Fibroblast of the aortic adventitia (primary cell): ENCODE measurements around the gene KCNC1. TPM values are rescaled to one million over a fixed set of nuclear protein-coding genes. Genes with fewer than 3 reads are reported as not detected.

Experiments used
- DNase-seq: peaks from one replicate; pipeline ENCODE4 v3.0.0-alpha.2; 2010; ENCODE audit warnings: low read depth
- H3K4me3 ChIP-seq: 2 replicates; pipeline ENCODE4 v1.5.1; 2011; ENCODE audit warnings: low read depth, mild to moderate bottlenecking, control low read depth, low read length, moderate library complexity
- total RNA-seq: library from RNA; depleted of rRNA; stranded (reverse); fragments of >200 nt; gene quantifications from 2 replicates; pipeline ENCODE4 v1.2.3, GENCODE V29; 2012; ENCODE audit warnings: low replicate concordance
- TF ChIP-seq, protein P1 (sequence below): IDR thresholded peaks from 2 replicates; pipeline ENCODE4 v1.5.1; 2011; ENCODE audit warnings: mild to moderate bottlenecking, low read length, control low read depth, inconsistent platforms; ENCODE audit not compliant: insufficient read depth

KCNC1 gene
- total RNA-seq, 1 donor: not detected

DNA sequence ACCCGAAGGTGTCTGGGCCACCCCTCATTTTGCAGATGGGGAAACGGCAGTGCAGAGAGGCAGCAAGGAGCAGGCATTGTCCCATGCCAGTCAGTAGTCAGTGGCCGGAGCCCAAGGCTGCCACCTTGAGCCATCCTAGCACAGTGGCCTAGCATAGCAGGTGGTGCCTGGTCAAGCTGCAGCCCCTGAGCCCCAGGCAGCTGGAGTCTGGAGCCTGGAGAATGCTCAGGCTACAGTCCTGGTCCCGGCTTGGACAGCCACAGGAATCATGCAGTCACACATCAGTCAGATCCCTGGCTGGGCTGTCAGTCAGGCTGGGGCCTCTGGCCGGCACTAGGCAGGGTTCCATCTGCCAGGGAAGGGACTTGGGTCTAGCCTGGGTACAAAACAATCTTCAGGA lies 18.6 kb downstream of the KCNC1 start:
- TF ChIP-seq, protein P1, sequence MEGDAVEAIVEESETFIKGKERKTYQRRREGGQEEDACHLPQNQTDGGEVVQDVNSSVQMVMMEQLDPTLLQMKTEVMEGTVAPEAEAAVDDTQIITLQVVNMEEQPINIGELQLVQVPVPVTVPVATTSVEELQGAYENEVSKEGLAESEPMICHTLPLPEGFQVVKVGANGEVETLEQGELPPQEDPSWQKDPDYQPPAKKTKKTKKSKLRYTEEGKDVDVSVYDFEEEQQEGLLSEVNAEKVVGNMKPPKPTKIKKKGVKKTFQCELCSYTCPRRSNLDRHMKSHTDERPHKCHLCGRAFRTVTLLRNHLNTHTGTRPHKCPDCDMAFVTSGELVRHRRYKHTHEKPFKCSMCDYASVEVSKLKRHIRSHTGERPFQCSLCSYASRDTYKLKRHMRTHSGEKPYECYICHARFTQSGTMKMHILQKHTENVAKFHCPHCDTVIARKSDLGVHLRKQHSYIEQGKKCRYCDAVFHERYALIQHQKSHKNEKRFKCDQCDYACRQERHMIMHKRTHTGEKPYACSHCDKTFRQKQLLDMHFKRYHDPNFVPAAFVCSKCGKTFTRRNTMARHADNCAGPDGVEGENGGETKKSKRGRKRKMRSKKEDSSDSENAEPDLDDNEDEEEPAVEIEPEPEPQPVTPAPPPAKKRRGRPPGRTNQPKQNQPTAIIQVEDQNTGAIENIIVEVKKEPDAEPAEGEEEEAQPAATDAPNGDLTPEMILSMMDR: no peak
- no peak for DNase-seq
- H3K4me3 ChIP-seq: no peak overlapping the region

DNA sequence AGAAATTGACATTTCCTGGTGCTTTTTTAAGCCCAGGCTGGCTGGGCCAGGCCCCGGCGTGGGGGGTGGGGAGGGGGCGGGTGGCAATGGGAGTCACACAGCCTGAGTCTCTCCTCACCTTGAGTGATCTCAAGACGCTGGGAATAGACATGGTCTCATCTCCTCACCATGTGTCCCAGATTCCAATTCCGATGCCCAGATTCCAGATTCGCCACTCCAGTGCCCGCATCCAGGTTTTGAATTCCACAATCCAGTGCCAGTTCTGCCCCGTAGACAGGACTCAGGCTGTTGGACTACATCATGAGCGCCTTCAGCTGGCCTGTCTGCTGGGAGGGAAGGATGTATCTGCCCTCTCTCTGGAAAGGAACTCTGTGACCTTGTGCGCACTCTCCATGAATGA lies 19.1 kb downstream of the KCNC1 start:
- no peak overlapping the region for H3K4me3 ChIP-seq
- DNase-seq: no peak
- TF ChIP-seq, protein P1: no peak

DNA sequence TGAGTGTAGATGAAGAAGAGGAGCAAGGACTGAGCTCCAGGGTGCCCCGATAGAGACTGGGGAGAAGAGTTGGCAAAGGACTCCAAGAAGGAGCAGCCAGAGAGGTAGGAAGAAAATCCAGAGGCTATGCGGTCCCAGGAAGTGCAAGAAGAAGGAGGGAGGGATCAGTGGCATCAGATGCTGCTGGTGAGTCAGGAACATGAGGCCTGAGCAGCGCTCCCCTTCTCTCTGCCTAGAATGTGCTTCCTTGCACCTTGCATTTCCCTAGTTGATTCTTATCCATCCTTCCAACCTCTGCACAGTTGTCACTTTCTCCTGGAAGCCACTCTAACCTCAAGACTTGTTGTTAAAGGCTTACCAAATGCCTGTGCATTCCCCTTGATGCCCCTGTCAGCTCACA lies 21.3 kb downstream of the KCNC1 start:
- H3K4me3 ChIP-seq: no peak overlapping the region
- TF ChIP-seq, protein P1: no peak
- no peak for DNase-seq

DNA sequence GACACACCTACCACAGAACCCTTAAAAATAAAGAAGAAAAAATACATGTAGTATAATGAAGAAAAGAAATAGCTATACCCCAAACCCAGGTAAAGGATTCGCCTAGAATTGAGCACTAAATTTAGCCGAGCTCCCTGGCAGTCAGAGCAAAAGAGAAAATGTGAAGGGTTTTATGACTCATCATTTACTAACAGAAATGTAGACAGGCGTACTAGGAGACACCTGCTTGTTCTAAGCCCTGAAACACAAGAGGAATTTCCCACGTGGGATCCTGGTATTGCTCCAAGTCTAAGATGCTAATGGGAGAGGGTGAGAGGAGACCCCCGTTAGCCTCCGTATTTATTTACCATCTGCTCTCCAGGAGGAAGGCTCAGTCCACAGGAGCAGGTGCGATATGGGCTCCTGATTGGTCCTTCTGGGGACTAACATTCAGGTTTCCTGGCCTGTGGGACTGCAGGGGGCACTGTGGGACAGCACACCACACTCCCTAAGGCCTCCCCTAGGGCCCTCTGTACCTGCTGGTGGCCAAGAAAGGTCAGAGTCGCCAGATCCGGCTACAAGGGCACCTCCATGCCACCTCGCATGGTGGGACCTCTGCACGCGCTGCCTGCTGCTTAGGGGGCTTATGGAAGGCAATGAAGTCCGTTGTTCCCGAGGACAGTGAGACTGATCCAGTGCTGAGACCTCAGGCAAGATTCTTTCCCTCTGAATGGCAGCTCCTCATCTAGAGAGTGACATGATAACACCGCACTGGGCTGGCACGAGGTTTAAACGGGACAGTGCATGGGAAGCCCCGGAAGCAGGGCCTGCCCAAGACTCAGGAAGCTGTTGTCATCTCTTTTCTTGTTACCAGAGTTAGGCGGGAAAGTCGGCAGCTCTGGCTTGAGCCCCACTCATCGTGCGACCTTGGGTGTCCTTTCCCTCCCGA lies 25.8 kb downstream of the KCNC1 start:
- TF ChIP-seq, protein P1: peak; percentile 67
- DNase-seq: peak; percentile 40
- H3K4me3 ChIP-seq: no peak overlapping the region

DNA sequence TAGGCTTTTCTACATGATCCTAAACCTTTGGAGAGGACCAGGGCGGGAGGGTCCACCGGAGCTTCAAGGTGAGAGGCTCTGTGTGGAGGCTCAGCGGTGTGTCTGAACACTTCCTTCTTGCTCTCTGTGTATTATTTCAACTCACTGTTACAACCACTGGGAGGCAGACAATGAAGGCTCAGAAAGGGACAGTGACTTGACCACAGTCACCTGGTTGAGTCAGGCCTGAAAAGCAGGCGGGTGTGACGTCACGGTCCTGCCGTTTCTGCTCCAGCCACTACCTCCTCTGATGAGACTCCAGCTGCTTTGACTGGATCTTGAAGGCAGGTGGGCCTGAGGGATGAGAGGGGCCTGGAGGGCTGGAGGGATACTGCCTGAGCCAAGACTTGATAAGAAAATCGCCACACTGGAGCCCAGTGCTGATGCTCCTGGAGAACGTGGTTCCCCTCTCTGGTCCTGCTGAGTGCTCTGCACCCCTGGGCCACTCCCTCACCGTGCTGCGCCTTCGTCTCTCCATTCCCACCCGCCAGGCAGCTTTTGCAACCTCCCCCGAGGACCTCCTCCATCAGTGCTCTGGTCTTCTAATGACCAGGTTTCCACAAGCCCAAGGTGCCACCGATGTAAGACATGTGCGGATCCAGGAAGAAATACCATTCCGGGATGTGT lies 27.9 kb downstream of the KCNC1 start:
- no peak overlapping the region for H3K4me3 ChIP-seq
- DNase-seq: no peak
- TF ChIP-seq, protein P1: no peak

DNA sequence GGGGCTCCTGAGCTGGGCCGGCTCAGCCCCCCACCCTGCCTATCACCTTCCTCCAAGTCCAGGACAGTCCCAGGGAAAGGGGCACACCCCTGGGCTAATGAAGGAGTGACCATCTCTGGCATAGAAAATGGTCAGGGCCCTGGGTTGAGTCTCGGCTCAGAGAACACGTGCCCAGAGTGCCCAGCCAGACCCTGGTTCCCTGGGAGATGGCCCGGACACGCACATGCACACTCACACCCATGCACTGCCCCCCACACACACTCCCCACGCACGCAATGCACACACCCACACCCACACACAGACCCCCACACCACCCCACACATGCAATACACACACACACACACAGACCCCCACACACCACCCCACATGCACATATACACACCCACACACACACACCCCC lies 28.7 kb downstream of the KCNC1 start:
- no peak for DNase-seq
- TF ChIP-seq, protein P1: no peak
- H3K4me3 ChIP-seq: no peak overlapping the region
